HuH-7.5 (cell line): Measurements from ENCODE around the gene PPFIA1.

Experiments
- DNase-seq: peaks from one replicate; pipeline ENCODE4 v3.0.0; 2011; ENCODE audit warnings: low spot score

Gene PPFIA1

GRCh38 chr11:70270104-70270876 is at the start of gene PPFIA1:
Gene PPFIA1, plus strand, starts transcription at chr11:70270690. Its CDS starts 1,483 bp downstream, at chr11:70272173.
- DNase-seq = peak; percentile 97

- no peak for DNase-seq
Measured at GRCh38 chr11:70220920-70221319, 49.6 kb upstream of the PPFIA1 start.

DNA sequence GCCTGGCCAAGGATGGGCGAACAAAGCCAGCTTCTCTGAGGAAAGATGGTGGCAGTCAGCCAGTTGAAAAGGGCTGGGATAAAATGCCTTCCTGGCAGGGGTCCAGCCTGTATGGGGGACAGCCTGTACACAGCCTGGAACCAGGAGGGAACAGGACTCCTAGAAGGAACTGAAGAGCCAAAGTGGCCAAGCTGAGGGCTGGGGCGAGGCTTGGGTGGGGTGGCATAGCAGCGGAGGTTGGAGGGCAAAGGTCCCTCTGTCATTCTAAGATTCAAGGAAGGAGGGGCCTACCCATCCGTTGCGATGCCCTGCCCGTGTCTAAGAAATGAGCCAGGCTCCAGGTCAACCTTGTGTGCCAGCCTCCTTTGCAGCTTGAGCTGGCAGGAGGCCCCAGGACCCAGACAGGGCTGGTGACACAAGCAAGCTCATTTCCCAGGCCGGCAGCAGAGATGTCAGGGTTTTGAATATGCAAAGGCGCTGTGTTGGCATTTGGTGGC is 44.8 kb upstream of the PPFIA1 start:
- DNase-seq = no peak

- DNase-seq = no peak
Measured at GRCh38 chr11:70226183-70226582, 44.3 kb upstream of the PPFIA1 start.

- peak; percentile 71 for DNase-seq
Measured at GRCh38 chr11:70226967-70227366, 43.5 kb upstream of the PPFIA1 start.

GRCh38 chr11:70229737-70230136 is 40.8 kb upstream of the PPFIA1 start:
- DNase-seq = no peak

GRCh38 chr11:70230151-70230839 is 40.2 kb upstream of the PPFIA1 start:
- no peak for DNase-seq

GRCh38 chr11:70230840-70231710 is 39.4 kb upstream of the PPFIA1 start:
- no peak for DNase-seq

DNA sequence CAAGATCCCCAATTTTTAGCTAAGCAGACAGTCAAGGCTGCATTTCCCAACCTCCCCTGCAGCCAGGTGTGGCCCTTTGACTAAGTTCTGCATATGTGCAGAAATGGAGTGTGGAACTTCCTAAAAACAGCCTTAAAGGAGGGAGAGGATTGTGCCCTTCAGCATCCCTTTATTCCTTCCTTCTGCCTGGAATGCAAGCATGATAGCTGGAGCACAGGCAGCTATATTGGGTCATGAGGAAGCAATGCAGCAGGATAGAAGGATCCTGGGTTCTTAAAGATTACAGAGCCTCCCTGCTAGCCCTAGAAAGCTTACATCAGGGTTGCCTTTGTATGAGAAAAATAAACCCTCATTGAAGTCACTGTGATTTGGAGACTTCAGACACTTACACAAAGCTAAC is 37.5 kb upstream of the PPFIA1 start:
- no peak for DNase-seq

GRCh38 chr11:70233511-70233934 is 37.0 kb upstream of the PPFIA1 start:
- no peak for DNase-seq

DNA sequence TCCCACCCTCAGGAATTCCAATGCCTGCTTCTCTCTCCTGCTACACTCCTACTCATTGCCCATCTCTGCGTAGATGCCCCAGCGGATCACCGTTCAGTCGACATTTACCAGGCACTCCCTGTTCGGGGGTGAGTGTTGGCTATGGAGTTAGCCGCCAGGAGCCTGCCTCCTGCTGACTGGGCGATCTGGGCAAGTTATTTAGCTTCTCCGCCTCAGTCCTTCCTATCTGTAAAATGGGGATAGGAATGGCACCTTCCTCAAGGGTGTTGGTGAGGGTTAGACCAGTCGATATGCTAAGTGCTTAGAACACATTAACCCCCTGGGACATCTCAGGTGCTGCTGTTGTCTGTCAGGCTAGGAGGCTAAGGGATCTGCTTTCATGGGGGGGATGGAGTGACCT is 36.5 kb upstream of the PPFIA1 start:
- no peak for DNase-seq

- DNase-seq = no peak
Measured at GRCh38 chr11:70240337-70240736, 30.2 kb upstream of the PPFIA1 start.

GRCh38 chr11:70241709-70242108 is 28.8 kb upstream of the PPFIA1 start:
- DNase-seq = no peak

GRCh38 chr11:70242885-70243284 is 27.6 kb upstream of the PPFIA1 start:
- DNase-seq = no peak

GRCh38 chr11:70243912-70244652 is 26.4 kb upstream of the PPFIA1 start:
- DNase-seq = peak; percentile 32

- no peak for DNase-seq
Measured at GRCh38 chr11:70244698-70245097, 25.8 kb upstream of the PPFIA1 start.

GRCh38 chr11:70246196-70246595 is 24.3 kb upstream of the PPFIA1 start:
- no peak for DNase-seq

GRCh38 chr11:70247042-70247709 is 23.3 kb upstream of the PPFIA1 start:
- no peak for DNase-seq

DNA sequence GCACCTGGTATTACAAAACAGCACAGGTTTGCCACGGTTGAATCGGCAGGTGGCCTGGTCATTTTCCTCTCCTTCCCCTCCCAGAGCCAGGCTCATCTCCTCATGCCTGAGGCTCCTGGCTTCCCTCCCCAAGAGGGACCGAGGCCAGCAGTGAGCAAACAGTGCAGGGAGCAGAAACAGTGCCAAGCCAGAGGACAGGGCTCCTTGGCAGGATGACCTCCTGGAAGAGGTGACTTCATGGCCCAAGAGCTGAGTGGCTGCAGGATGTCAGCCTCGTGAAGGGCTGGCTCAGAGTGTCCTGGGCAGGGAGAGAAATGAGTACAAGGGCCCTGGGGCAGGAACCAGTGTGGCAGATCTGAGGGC is 22.8 kb upstream of the PPFIA1 start:
- DNase-seq = no peak

DNA sequence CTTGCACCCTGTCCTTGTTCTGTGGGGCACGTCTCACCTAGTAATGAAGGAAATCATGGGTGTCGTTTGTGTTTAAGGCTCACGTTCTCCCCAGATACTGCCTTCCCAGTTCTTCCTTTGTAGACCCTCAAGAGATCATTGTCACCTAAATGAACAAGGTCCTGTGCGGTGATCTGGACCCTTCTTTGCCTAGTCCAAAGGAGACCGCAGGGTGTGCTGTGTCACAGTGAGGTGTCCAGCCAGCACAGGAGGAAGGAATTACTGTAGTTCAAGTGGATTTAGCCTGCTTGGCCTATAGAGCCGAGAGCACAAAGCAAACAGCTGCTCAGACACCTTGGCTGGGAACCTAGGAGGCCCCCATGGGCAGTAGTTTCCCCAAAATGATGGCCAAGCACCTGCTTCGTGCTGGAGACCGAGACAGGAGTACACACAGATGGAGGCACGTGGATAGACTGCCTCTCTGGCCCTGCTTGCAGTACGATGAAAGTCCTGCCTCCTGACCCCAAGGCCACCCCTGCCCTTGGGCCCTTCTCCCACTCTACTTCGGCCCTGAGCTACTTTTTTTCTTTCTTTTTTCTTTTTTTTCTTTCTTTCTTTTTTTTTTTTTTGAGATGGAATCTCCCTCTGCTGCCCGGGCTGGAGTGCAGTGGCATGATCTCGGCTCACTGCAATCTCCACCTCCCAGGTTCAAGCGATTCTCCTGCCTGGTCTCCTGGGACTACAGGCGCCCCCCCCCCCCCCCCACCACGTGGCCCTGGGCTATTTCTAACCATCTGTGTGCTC is 19.4 kb upstream of the PPFIA1 start:
- no peak for DNase-seq
